Measurements from ENCODE around the gene KCNV2.

Gene KCNV2

DNA sequence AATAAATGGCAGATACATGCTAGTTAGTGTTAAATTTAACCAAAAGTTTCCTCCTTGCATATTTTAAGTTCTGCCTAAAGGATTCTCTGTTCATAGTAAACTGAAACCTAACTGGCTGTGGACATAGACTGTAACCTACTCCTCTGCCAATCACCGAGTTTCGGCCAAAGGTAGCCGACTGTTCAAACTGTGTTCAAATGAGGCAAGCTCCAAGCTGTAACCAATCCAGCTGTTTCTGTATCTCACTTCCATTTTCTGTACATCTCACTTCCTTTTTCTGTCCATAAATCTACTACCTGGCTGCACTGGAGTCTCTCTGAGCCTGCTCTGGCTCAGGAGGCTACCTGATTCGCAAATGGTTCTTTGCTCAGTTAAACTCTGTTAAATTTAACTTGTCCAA lies 44.1 kb downstream of the KCNV2 start:
- DNase-seq = no peak

DNA sequence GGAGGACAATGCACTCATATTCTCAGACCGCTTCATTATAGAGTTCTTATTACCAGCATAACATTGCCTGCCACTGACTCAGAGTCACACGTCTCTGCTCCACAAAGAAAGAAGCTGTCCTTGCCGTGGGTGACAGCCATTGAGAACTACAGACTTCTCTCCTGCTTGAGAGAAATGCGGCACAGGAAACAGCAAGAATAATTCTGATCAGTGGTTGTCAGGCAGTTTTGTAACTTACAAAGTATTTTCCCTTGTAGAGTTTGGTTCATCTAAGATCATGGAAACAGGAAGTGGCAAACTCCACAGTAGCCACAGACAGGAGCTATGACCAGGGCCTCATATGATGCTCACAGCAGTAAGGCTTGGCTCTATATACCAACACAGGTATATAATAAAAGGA lies 47.0 kb downstream of the KCNV2 start:
- DNase-seq = no peak

DNA sequence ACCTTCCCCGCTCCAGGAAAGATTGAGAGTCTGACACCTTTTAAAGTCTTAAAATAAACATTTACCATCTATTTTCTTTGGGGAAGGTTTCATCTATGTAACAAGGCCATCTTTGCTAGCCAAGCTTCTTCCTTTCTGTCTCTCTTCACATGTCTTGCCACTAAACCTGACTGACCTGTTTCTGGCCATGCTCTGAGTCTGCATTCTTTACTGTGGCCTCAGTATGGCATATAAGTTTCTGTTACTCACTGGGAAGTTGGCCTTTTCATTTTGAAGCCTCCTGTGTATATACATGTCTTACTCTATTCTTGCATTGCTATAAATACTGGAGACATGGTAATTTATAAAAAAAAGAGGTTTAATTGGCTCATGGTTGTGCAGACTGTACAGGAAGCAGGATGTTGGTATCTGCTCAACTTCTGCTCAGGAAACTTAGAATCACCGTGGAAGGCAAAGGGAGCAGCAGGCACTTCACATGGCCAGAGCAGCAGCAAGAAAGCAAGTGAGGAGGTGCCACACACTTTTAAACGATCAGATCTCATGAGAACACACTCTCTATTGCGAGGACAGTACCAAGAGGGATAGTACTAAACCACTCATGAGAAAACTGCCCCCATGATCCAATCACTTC lies 48.1 kb downstream of the KCNV2 start:
- no peak for DNase-seq

DNA sequence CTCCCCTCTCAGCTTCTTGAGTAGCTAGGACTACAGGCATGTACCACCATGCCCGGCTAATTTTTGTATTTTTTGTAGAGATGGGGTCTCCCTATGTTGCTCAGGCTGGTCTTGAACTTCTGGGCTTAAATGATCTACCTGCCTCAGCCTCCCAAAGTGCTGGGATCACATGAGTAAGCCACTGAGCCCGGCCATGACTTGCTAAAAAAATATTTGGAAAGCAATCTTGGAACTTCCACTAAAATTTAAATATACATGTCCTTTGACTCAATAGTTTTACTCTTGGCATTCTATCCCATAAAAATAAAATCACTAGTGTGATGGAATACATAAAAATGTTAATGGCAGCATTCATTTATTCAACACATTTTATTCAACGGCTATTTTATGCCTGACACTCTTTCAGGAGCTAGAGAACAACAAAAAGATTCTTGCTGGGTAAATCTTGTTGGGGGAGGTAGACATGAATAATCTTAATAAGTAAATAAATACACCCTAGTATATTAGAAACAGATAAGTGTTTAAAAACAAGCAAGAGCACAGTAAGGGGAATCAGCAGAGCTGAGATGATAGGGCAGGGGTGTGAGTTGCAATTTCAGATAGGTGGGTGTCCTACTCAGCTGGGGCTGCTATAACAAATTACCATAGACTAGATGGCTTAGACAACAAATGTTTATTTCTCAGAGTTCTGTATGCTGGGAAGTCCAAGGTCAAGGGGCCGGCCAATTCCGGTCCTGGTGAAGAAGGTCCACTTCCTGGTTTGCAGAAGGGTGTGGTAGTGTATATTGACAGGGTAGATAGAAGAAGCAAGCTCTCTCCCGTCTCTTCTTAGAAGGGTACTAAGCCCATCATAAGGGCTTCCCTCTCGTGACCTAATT lies 50.7 kb downstream of the KCNV2 start:
- no peak for DNase-seq

DNA sequence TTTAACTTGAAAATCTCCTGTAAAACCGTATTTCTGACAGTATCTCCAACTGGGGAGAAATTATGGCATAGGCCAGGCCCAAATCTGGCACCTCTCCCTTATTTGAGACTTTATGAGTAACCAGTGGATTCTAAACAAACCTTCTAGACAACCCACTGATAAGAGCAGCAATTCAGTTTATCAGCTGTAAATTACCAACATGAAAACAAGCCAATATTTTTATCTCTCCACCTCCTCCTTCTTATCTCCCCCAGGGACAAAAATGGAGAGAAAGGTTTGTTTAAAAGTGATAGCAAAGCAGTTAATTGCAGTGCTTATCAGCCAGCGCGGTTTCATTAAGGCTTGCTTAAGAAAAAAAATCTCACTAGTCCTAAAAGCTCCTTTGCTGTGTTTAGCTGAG lies 53.8 kb downstream of the KCNV2 start:
- no peak for DNase-seq

DNA sequence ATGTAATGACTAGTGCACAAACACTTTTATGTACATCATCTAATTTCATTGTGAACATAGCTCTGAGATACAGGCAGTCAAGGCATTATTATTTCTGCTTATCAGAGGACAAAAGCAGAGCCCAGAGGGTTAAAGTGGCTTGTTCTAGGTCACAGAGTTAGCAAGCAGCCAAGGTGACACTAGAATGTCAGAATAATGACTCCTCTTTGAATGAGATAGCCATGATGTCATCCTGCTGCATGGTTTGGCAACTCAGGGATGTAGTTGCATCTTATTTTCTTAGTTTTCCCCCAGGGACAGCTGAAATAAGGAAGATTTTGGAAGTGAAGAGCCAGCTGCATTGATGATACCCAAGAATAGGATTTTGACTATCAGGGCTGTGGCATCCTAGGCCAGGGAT lies 54.4 kb downstream of the KCNV2 start:
- DNase-seq = no peak

DNA sequence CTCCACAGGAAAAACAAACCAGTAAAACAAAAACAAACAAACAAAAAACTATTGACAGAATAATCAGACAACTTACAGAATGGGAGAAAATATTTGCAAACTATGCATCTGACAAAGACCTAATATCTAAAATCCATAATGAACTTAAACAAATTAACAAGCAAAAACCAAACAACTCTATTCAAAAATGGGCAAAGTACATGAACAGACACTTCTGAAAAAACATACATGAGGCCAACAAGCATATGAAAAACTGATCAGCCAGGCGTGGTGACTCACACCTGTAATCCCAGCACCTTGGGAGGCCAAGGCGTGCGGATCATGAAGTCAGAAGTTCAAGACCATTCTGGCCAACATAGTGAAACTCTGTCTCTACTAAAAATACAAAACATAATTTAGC lies 60.1 kb downstream of the KCNV2 start:
- no peak for DNase-seq

DNA sequence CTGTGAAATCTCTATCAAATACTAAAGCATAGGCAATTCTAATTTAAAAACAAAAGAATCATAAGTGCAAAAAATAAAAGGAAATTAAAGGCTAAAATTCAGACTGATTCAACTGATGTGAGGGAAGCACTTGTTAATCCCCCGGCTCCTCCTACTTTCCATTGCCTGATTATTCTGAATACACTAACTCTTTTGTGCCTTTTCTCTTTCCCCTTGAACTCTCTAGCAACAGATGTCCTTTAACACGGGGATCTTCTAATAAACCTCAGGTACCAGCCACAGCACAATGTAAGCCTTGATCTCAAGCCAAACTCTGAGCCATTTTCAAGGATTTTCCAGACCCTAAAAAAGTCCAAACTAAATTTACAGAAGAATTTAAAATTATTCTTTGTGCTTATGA lies 61.5 kb downstream of the KCNV2 start:
- DNase-seq = no peak
